Measurements from ENCODE around the gene FAU. TPM values are rescaled to one million over a fixed set of nuclear protein-coding genes. Genes with fewer than 3 reads are reported as not detected.

Gene FAU
- total and polyA plus RNA-seq, 2 of the 13 experiments (the other 11 are each of a cell fraction or from before 2014, with no cell fraction given), result 374 to 869 TPM

- POLR2A ChIA-PET, result interaction anchor here (0.6 to 2.8 kb wide), 6 partner anchors 9 to 292 kb away, joined by 3 to 12 read pairs (median 4); partner anchors contain the start of genes CAPN1, TM7SF2 and ZNHIT2
- no TSS peak for BruUV-seq (replicated peaks)
- Histone ChIP-seq H3K27ac (ENCODE audit: extremely low read length, insufficient read depth, low read length) (no peak overlapping the region), H3K4me1 (ENCODE audit: insufficient read depth, low read length) (peaks cover 26% of the 10 kb centered on the region), H3K4me3 (replicated peaks in 1 of 3; ENCODE audit: insufficient read depth in 1 of 3, low read depth in 2 of 3, low read length in 3 of 3) (no peak overlapping the region), H3K9me3 (ENCODE audit: low read length) (no peaks in the 10 kb centered on the region), H3K4me2 (ENCODE audit: low read depth, low read length) (no peak overlapping the region), H3K9ac (ENCODE audit: insufficient read depth, low read depth, low read length) (no peak overlapping the region), H2AFZ (ENCODE audit: low read length) (no peak overlapping the region), H3K79me2 (ENCODE audit: insufficient read depth, low read length) (peaks cover 33% of the 10 kb centered on the region), H4K20me1 (ENCODE audit: insufficient read depth, low read length) (peaks cover 11% of the 10 kb centered on the region; the same call in 1 of the 2 replicates), H3K36me3 (replicated peaks in 1 of 2; ENCODE audit: control insufficient read depth in 1 of 2, insufficient read depth in 2 of 2, low read length in 2 of 2) (peaks cover 47 to 75% of the 10 kb centered on the region in 2 experiments), H3K27me3 (ENCODE audit: control insufficient read depth in 1 of 2, insufficient read depth in 2 of 2, low read length in 2 of 2) (no peaks in the 10 kb centered on the region; a peak in 1 of 5 replicates)
- in situ Hi-C loops (cut with HindIII; ENCODE audit: extremely low pct_ligation_motif_present, low pct_unique_long_range_greater_than_20kb), result no loop called here
- DNase-seq (ENCODE audit: low spot score), result no peak
- WGBS (ENCODE audit: low lambda C conversion rate), result 96% methylated on average over 10 of the region's 12 CpGs
- TF ChIP-seq ELK4 (CRISPR knock-in tag; IDR thresholded peaks at IDR 0.05; ENCODE audit: borderline replicate concordance), result no peak
- TF ChIP-seq RBFOX2 (IDR thresholded peaks at IDR 0.05; ENCODE audit: low read depth, low read length), result peak; percentile 36; the same call in 1 of the 2 replicates
- TF ChIP-seq MYNN (CRISPR knock-in tag; IDR thresholded peaks at IDR 0.05; ENCODE audit: low read depth), result no peak
- TF ChIP-seq POLR2AphosphoS5 (IDR thresholded peaks at IDR 0.05; ENCODE audit: low read depth, low read length), result peak; percentile 21; the same call in 1 of the 2 replicates
- no peak for TF ChIP-seq ZUFSP (CRISPR knock-in tag; IDR thresholded peaks at IDR 0.05; ENCODE audit: borderline replicate concordance)
- no peak for TF ChIP-seq KLF9 (CRISPR knock-in tag; IDR thresholded peaks at IDR 0.05; ENCODE audit: low read depth)
- TF ChIP-seq PITX1 (CRISPR knock-in tag; IDR thresholded peaks at IDR 0.05), result no peak
- TF ChIP-seq SP4 (CRISPR knock-in tag; IDR thresholded peaks at IDR 0.05), result no peak
- TF ChIP-seq POLR2A (IDR thresholded peaks at IDR 0.05; ENCODE audit: insufficient read depth in 1 of 2, low read depth in 2 of 2, low read length in 2 of 2), result peak in 1 of 2 experiments; percentile 5; a peak in 1 of 4 replicates
- TF ChIP-seq SIN3A (IDR thresholded peaks at IDR 0.05; ENCODE audit: borderline replicate concordance, low read depth, low read length), result no peak
- CTCF ChIA-PET (ENCODE audit: low intra/inter-chr PET ratio, low total read pairs), result no interaction called here
- no peak for ATAC-seq
- intact Hi-C loops (cut with micrococcal nuclease; ENCODE audit: unreplicated experiment), result no loop called here
- FAIRE-seq, result no peak
Measured at GRCh38 chr11:65127473-65128181, 5.7 kb upstream of the FAU start.

Data from HepG2 (cell line).